ENCODE measurements around the gene TMEM179.

- no peak for TF ChIP-seq CTCF (IDR thresholded peaks at IDR 0.05; ENCODE audit: low read depth, low read length)
- TF ChIP-seq EZH2phosphoT487 (IDR thresholded peaks at IDR 0.05; ENCODE audit: low read depth): no peak
Observed at GRCh38 chr14:104547998-104548700, 56.4 kb downstream of the TMEM179 start.
